ENCODE measurements around the gene CITED2.

CITED2 gene

GRCh38 chr6:139325125-139325524 lies 49.3 kb downstream of the CITED2 start:
- no peak overlapping the region for H3K27ac ChIP-seq
- TF ChIP-seq CTCF (conservative IDR thresholded peaks at IDR 0.05) (no peak), ZFX (IDR thresholded peaks at IDR 0.05) (no peak)

- TF ChIP-seq ZFX (IDR thresholded peaks at IDR 0.05) = no peak
- no peak for TF ChIP-seq CTCF (conservative IDR thresholded peaks at IDR 0.05)
- H3K27ac ChIP-seq = no peak overlapping the region
These were observed 50.2 kb downstream of the CITED2 start for GRCh38 chr6:139324301-139324555.

- peak overlapping the region; percentile 55 for H3K27ac ChIP-seq
- TF ChIP-seq ZFX (IDR thresholded peaks at IDR 0.05) = no peak
- no peak for TF ChIP-seq CTCF (conservative IDR thresholded peaks at IDR 0.05)
These were observed 50.7 kb downstream of the CITED2 start for GRCh38 chr6:139323511-139324300.

Measured in C4-2B (cell line).